Prostate gland (tissue), 2 donors: ENCODE measurements around the gene RABEPK. TPM values are rescaled to one million over a fixed set of nuclear protein-coding genes. Genes with fewer than 3 reads are reported as not detected.
"Not testable (repeated sequence)": the region's sequence is repeated elsewhere in the genome, so short reads cannot be mapped to it uniquely, and the experiment has no call there.

ENCODE experiments used
- DNase-seq: peaks from one replicate; pipeline ENCODE4 v3.0.0-alpha.2; 2019; ENCODE audit warnings: low spot score
- H3K27ac ChIP-seq, 2 donors: fragments of 200-600 bp; sonication (generic); 2 replicates each; pipeline ENCODE4 v1.5.1; 2017 to 2019
- H3K27me3 ChIP-seq: fragments of 200-600 bp; sonication (generic); replicated peaks from 2 replicates; pipeline ENCODE4 v1.5.1; 2019; ENCODE audit not compliant: insufficient read depth
- H3K36me3 ChIP-seq, 2 donors: fragments of 200-600 bp; sonication (generic); 1 replicate in 1 of 2; 2 replicates in 1 of 2; pipeline versions ENCODE4 v1.5.1 to v1.8.1; 2017 to 2019
- H3K4me1 ChIP-seq: fragments of 200-600 bp; sonication (generic); replicated peaks from 2 replicates; pipeline ENCODE4 v1.5.1; 2019
- H3K4me3 ChIP-seq, 2 donors: fragments of 200-600 bp; sonication (generic); 2 replicates each; pipeline ENCODE4 v1.5.1; 2017 to 2019
- H3K9me3 ChIP-seq: fragments of 200-600 bp; sonication (generic); 2 replicates; pipeline ENCODE4 v1.5.1; 2017
- CTCF ChIP-seq, 4 experiments: fragments of 200-600 bp in 2 of 4; fragments of 450-650 bp in 2 of 4; sonication (generic) in 2 of 4; IDR thresholded peaks; 1 replicate in 3 of 4; 2 replicates in 1 of 4; pipeline ENCODE4 v1.5.1; 2016 to 2019; ENCODE audit warnings: antibody characterized with exemption in 4 of 4, mild to moderate bottlenecking in 2 of 4, moderate library complexity in 2 of 4
- POLR2A ChIP-seq: fragments of 450-650 bp; IDR thresholded peaks from one replicate; pipeline ENCODE4 v1.6.1; 2016; ENCODE audit warnings: antibody characterized with exemption, mild to moderate bottlenecking
- POLR2AphosphoS5 ChIP-seq: sonication (generic); formaldehyde crosslinking; IDR thresholded peaks from one replicate; pipeline ENCODE4 v1.6.1; 2017; ENCODE audit warnings: antibody characterized with exemption
- WGBS: methylation state at CpG from one replicate; pipeline ENCODE4 v1.1.5; 2018; 5-methylcytosine and 5-hydroxymethylcytosine counted together
- intact Hi-C: fragments of 100-400 bp; cut with DNase I; formaldehyde crosslinking; loops from one replicate; pipeline ENCODE4 v1.14.2; 2022
- total RNA-seq, 2 donors: library from RNA; depleted of rRNA; stranded (reverse); fragments of >200 nt; gene quantifications; one replicate each; pipeline ENCODE4 v1.1.0, GENCODE V29; 2016

The RABEPK gene
- total RNA-seq, 2 donors from 2014 or later = 13.3 to 14.2 TPM

GRCh38 chr9:125172031-125172755 is 28.1 kb upstream of the RABEPK start:
- TF ChIP-seq POLR2A (no peak), POLR2AphosphoS5 (no peak), CTCF (IDR thresholded peaks at IDR 0.05) (no peak)
- 49% methylated on average over 6 of the region's 6 CpGs for WGBS
- no peak for DNase-seq

GRCh38 chr9:125176636-125177035 is 23.7 kb upstream of the RABEPK start:
- DNase-seq = no peak
- TF ChIP-seq POLR2A (no peak), CTCF (IDR thresholded peaks at IDR 0.05) (no peak), POLR2AphosphoS5 (no peak)
- Histone ChIP-seq H3K9me3 (no peaks in the 10 kb centered on the region), H3K27ac (no peak overlapping the region), H3K36me3 (no peaks in the 10 kb centered on the region), H3K4me1 (no peaks in the 10 kb centered on the region), H3K27me3 (no peaks in the 10 kb centered on the region), H3K4me3 (no peak overlapping the region)
- WGBS = 62% methylated on average over 3 of the region's 3 CpGs
- intact Hi-C loops = no loop called here

More at GRCh38 chr9:125172031-125172755, 28.1 kb upstream of the RABEPK start:
- no peaks in the 10 kb centered on the region for H3K9me3 ChIP-seq
- intact Hi-C loops = no loop called here
- no peaks in the 10 kb centered on the region for H3K27me3 ChIP-seq
- no peaks in the 10 kb centered on the region for H3K4me1 ChIP-seq
- H3K4me3 ChIP-seq = no peak overlapping the region
- no peaks in the 10 kb centered on the region for H3K36me3 ChIP-seq
- no peak overlapping the region for H3K27ac ChIP-seq

- H3K9me3 ChIP-seq = no peaks in the 10 kb centered on the region
- 50% methylated on average over 1 of the region's 1 CpG for WGBS
- no peaks in the 10 kb centered on the region for H3K27me3 ChIP-seq
- no peaks in the 10 kb centered on the region for H3K36me3 ChIP-seq
- H3K4me3 ChIP-seq = no peak overlapping the region
- intact Hi-C loops = no loop called here
- H3K27ac ChIP-seq = no peak overlapping the region
- DNase-seq = no peak
- no peaks in the 10 kb centered on the region for H3K4me1 ChIP-seq
- TF ChIP-seq POLR2A (no peak), CTCF (IDR thresholded peaks at IDR 0.05) (no peak), POLR2AphosphoS5 (peak; percentile 36)
These were observed 22.5 kb upstream of the RABEPK start for GRCh38 chr9:125177888-125178287.

GRCh38 chr9:125179776-125180175 is 20.6 kb upstream of the RABEPK start:
- H3K27ac ChIP-seq, DNase-seq, H3K36me3 ChIP-seq, H3K4me1 ChIP-seq, H3K4me3 ChIP-seq, H3K27me3 ChIP-seq, H3K9me3 ChIP-seq, intact Hi-C loops: not testable (repeated sequence)
- 87% methylated on average over 4 of the region's 4 CpGs for WGBS

- Histone ChIP-seq H3K9me3 (no peaks in the 10 kb centered on the region), H3K36me3 (no peaks in the 10 kb centered on the region), H3K27ac (no peak overlapping the region), H3K4me3 (no peak overlapping the region), H3K4me1 (no peaks in the 10 kb centered on the region), H3K27me3 (no peaks in the 10 kb centered on the region)
- DNase-seq = no peak
- 96% methylated on average over 9 of the region's 9 CpGs for WGBS
- intact Hi-C loops = no loop called here
- TF ChIP-seq POLR2AphosphoS5 (no peak), POLR2A (no peak), CTCF (IDR thresholded peaks at IDR 0.05) (no peak)
These were observed 19.5 kb upstream of the RABEPK start for GRCh38 chr9:125180876-125181275.

- H3K27ac ChIP-seq, DNase-seq, H3K27me3 ChIP-seq, intact Hi-C loops, H3K36me3 ChIP-seq, H3K4me1 ChIP-seq, H3K4me3 ChIP-seq, H3K9me3 ChIP-seq: not testable (repeated sequence)
- WGBS = 95% methylated on average over 4 of the region's 4 CpGs
These were observed 18.6 kb upstream of the RABEPK start for GRCh38 chr9:125181756-125182155.
